HG03045 (cell line): ENCODE measurements around the gene FTCDNL1.

Source experiments
- ATAC-seq: cut with Tn5 transposase; IDR thresholded peaks from one replicate; pipeline ENCODE4 v1.9.1; 2021; ENCODE audit warnings: mild to moderate bottlenecking, moderate library complexity; ENCODE audit not compliant: unreplicated experiment

FTCDNL1 gene

DNA sequence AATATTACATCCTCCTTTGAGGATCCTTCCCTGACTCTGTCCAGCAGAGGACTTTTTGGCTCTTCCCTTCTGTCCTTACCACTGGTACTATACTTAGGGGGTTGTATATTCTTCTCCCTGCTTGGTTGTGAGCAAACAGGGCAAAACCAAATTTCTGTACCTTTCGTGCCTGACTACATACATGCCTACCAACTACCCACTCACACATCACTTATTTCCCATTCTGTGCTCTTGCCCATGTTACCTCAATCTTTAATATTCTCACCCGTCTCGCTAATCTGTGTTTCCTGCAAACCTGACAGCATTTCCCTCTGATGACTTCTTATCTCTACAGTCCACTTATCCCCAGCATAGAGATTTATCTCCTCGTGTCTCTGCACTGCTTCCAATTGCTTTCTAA is 58.6 kb downstream of the FTCDNL1 start:
- no peak for ATAC-seq

DNA sequence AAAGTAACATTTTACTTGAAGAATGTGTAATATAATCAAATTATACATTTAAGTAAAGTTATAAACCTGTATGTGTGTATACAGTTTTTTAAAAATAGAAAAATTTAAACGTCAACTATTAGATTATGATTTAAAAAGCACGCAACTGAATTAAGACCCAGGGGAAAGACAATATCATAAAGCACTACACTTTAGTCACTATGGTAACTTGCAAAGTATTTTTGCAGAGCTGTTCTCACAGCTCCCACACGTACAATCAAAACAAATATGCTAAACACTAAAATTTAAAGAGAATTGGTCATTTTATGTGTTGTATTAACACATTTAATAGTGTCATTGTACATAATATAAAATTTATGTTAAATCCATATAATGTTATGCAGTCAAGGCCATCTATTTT is 59.7 kb downstream of the FTCDNL1 start:
- no peak for ATAC-seq

DNA sequence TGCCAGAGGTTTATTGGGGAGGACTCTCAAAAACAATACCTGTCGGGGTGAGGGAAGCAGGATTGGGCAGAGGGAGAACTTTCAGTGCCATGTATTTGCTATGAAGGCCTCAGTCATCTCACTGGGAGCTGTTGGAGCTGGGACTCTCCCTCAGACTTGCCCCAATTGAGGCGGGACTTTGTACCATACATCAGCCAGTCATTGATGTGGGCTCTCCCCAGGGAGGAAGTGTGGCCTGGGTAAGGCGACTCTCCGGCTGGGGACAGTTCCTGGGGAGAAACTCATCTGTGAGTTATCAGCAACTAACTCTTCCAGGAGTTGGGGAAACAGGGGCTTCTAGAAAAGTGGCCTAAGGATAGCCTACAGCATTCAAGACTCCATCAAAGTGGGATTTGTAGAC is 66.5 kb downstream of the FTCDNL1 start:
- no peak for ATAC-seq

GRCh38 chr2:199779589-199779988 is 71.4 kb downstream of the FTCDNL1 start:
- ATAC-seq: no peak

DNA sequence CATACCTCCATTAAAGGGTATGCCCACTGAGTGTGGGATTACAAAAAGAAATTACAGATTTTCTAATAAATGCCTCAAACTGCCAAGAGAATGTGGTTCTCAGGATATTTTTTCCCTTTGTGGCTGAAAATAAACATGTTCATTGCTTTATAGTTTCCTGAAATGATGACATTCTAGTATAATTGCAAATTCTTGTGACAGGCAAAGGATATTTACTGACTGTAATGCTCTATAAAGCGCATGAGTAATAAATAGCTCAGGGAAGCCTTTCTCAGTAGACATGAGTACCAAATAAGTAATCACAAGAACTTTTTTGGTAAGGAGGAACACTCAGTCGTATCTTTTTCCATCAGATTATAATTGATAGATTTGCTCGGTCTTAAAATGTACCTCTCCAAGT is 72.3 kb downstream of the FTCDNL1 start:
- no peak for ATAC-seq

GRCh38 chr2:199777916-199778315 is 73.1 kb downstream of the FTCDNL1 start:
- ATAC-seq: no peak

GRCh38 chr2:199777315-199777714 is 73.7 kb downstream of the FTCDNL1 start:
- ATAC-seq: no peak

DNA sequence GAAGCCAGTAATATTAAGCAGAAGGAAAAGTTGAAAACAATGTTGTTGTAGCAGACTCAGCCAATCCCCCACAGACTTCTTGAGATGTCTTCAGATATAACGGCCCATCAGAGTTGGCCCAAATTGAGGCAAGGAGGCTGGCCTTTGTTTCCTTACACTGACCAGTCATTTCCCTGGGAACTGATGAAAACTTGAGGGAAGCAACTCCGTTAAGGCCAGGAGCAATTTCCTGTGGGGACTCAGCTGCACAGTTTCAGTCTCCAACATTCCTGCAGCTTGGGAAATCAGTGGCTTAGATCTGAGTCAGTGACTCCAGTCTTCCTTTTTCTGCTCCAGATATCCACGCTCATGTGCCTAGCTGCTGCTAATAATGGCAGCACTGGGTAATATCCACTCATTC is 75.7 kb downstream of the FTCDNL1 start:
- ATAC-seq: no peak

GRCh38 chr2:199772035-199772976 is 78.7 kb downstream of the FTCDNL1 start:
- no peak for ATAC-seq

DNA sequence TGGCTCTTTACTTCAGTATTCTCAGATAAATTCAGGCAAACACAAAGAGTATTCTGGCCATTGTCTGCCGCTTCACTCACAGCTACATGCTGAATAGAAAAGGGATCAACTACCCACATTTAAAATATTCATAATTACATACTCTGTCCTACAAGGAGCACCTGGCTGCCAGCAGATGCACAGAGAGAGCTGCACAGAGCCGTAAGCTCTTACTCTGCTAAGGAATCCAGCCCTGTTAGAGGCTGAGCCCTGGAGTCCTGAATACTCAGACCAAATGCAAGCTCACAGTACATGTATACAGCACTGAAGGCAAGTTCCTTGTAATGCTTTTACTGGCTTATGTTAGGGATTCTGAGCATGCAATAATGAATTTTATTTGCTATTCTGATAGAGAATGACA is 80.3 kb downstream of the FTCDNL1 start:
- ATAC-seq: no peak

- no peak for ATAC-seq
These were observed 85.3 kb downstream of the FTCDNL1 start for GRCh38 chr2:199765646-199766045.

- no peak for ATAC-seq
These were observed 86.7 kb downstream of the FTCDNL1 start for GRCh38 chr2:199764273-199764800.

DNA sequence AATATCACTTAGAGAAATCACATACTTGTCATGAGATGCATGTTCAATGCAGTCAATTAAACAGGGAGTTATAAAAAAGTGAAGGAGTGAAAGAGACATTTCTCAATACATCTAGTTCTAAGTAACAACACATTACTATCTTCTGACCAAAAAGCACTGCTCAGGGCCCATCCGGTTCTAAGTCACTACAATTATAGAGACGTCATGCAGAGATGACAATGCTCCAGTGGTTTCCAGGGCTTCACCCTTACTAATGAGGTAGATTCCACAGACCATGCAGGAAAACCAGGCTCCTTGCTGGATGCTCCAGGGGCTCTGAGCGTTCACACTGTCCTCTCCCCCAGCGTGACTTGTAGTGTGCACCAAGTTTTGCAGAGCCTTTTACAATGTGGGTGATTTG is 88.0 kb downstream of the FTCDNL1 start:
- no peak for ATAC-seq

- no peak for ATAC-seq
These were observed 90.4 kb downstream of the FTCDNL1 start for GRCh38 chr2:199760574-199760973.

DNA sequence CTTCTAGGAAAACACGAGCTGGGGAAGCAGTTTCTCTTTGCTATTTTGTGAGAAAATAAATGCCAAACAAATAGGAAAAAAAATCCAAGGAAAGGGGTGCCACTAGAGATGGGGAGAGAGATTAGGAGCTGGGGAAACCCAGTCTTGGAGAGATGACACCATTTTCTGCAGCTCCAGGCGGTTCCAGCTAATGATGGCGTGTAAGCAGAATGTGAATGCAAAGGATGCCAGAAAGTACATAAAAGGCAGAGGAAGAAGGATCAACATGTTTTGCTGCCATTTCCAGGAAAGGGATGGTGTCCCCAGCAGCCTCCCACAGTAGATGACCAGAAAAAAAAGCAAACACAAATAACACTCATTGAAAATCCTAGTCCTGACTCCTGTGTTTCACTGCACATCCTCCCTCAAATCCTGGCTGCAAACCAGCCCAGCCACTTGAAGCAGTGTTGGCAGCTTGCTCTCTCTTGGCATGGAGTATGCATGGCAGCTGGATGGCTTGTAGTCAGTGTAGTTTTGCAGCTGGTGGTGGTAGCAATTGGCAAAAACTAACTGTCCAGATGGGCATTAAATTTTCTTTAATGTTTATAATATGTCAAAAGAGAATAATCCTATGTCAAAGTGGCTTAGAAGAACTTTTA is 93.6 kb downstream of the FTCDNL1 start:
- no peak for ATAC-seq

DNA sequence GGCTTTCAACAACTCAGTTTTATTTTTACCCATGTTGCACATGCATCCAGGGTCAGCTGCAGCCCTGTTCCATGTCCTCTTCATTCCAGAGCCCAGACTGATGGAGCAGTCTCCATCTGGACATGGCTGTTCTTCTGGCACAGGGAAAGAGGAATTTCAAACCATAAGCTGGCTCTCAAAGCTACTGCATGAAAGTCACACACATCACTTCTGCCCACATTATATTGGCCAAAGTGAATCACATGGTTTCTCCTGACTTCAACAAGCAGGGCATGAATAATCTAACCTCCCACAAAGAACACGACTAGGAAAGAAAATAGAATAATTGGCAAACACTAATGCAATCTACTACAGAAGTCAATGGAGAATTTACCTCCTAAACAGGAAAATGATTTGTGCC is 94.2 kb downstream of the FTCDNL1 start:
- no peak for ATAC-seq

DNA sequence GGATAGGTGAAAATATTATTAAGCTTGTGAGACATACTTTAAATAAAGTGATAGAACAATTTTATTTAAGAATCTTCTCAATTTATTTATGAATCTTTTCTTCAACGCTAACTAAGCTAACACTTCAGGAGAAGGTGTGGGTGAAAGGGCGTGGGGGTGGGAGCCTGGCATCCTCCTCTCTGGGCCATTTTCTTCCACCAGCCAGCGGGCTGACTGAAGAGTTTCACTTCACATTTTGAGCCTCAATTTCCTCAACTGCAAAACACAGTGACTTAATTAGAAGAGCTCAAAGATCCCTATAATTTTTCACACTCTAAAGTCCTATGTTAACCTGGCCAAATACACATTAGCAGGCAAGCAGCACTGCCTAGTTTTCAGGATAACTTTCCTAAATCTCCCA is 94.8 kb downstream of the FTCDNL1 start:
- ATAC-seq: no peak

- no peak for ATAC-seq
These were observed 96.2 kb downstream of the FTCDNL1 start for GRCh38 chr2:199754766-199755165.

- no peak for ATAC-seq
These were observed 99.4 kb downstream of the FTCDNL1 start for GRCh38 chr2:199751492-199752120.

DNA sequence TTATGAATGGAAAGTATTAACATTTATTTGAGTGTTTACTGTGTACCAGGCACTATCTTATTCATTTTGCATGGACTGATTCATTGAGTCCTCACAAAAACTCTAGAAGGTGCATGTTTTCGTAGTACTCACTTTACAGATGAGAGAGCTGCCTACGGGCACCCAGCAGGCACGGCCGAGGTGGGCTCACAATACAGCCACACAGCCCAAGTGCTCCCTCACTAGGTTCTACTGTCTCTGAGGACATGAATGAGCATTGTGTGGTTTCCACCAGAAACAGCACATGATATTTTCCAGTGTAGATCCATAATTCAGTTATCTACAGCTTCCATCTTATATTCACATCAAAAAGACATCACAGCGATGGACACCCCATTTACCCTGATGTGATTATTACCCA is 101.4 kb downstream of the FTCDNL1 start:
- ATAC-seq: no peak

DNA sequence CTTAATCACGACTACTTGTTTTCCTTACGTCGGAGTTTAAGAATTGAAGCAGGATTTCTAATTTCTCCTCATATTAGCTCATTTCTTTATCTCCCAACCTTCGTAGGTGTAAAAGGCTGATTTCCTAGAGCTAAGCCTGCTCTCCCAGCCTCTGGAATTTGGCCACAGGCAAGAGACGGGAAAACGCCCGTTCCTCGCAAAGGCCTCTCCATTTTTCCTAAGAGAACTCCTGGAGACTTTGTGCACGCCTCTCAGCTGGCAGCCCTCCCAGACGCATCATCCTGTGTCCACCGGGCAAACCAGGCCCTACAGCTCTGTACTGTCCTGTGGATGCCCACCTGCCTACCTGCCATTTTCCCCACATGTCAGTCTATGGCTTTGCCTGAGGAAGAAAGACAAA is 106.3 kb downstream of the FTCDNL1 start:
- ATAC-seq: no peak

- no peak for ATAC-seq
These were observed 106.7 kb downstream of the FTCDNL1 start for GRCh38 chr2:199744260-199744659.
